Esophagus squamous epithelium (tissue), 4 donors: ENCODE data around the gene GFPT1.

Source experiments
- CTCF ChIP-seq, 6 experiments: fragments of 450-650 bp in 4 of 6; fragments of 200-600 bp in 2 of 6; sonication (generic) in 2 of 6; IDR thresholded peaks; one replicate each; pipeline ENCODE4 v1.5.1; 2016 to 2019; ENCODE audit warnings: antibody characterized with exemption in 6 of 6, mild to moderate bottlenecking in 4 of 6, moderate library complexity in 4 of 6
- POLR2A ChIP-seq, 4 donors: fragments of 450-650 bp; IDR thresholded peaks; one replicate each; pipeline ENCODE4 v1.6.1; 2017; ENCODE audit warnings: antibody characterized with exemption in 4 of 4, mild to moderate bottlenecking in 4 of 4, moderate library complexity in 3 of 4

GRCh38 chr2:69300650-69301049, 86.4 kb downstream of the GFPT1 start:
- TF ChIP-seq CTCF (IDR thresholded peaks at IDR 0.05) (no peak), POLR2A (IDR thresholded peaks at IDR 0.05) (no peak)
